Liver (tissue), 9 donors: ENCODE results near the gene SLC9A3. TPM values are rescaled to one million over a fixed set of nuclear protein-coding genes. Genes with fewer than 3 reads are reported as not detected.

Experiments used
- DNase-seq: peaks from one replicate; pipeline ENCODE4 v3.0.0-alpha.2; 2017; ENCODE audit warnings: low spot score
- H3K27ac ChIP-seq, 2 donors: one replicate each; pipeline ENCODE4 v1.7.0; 2013; ENCODE audit warnings: inconsistent platforms in 2 of 2, low read length in 2 of 2, control low read depth in 1 of 2, low read depth in 1 of 2, mild to moderate bottlenecking in 1 of 2
- H3K27me3 ChIP-seq, 4 donors: one replicate each; pipeline versions ENCODE4 v1.6.1 to v1.7.0; 2013; ENCODE audit warnings: low read length in 3 of 4, inconsistent platforms in 1 of 4, mild to moderate bottlenecking in 1 of 4, moderate library complexity in 1 of 4; ENCODE audit not compliant: control insufficient read depth in 4 of 4, insufficient read depth in 4 of 4
- H3K36me3 ChIP-seq, 4 donors: one replicate each; pipeline versions ENCODE4 v1.6.1 to v1.7.0; 2013; ENCODE audit warnings: low read length in 3 of 4, mild to moderate bottlenecking in 3 of 4, low read depth in 1 of 4, moderate library complexity in 1 of 4; ENCODE audit not compliant: control insufficient read depth in 4 of 4, insufficient read depth in 3 of 4
- H3K4me1 ChIP-seq, 4 donors: one replicate each; pipeline versions ENCODE4 v1.6.1 to v1.7.0; 2013; ENCODE audit warnings: low read length in 3 of 4, mild to moderate bottlenecking in 3 of 4, moderate library complexity in 1 of 4; ENCODE audit not compliant: control insufficient read depth in 4 of 4, insufficient read depth in 4 of 4
- H3K4me3 ChIP-seq, 3 donors: one replicate each; pipeline versions ENCODE4 v1.6.1 to v1.7.0; 2013; ENCODE audit warnings: low read length in 3 of 3, control low read depth in 1 of 3, low read depth in 1 of 3, mild to moderate bottlenecking in 1 of 3
- H3K9ac ChIP-seq, 2 donors: one replicate each; pipeline ENCODE4 v1.7.0; 2013; ENCODE audit warnings: low read length in 2 of 2, mild to moderate bottlenecking in 2 of 2, moderate library complexity in 2 of 2, control low read depth in 1 of 2, low read depth in 1 of 2
- H3K9me3 ChIP-seq, 4 donors: one replicate each; pipeline versions ENCODE4 v1.6.1 to v1.7.0; 2013; ENCODE audit warnings: low read length in 3 of 4; ENCODE audit not compliant: control insufficient read depth in 4 of 4
- ATF3 ChIP-seq: IDR thresholded peaks from 2 replicates; pipeline ENCODE4 v1.6.1; 2016; ENCODE audit warnings: antibody characterized with exemption
- CTCF ChIP-seq: fragments of 150-350 bp; IDR thresholded peaks from 2 replicates; pipeline ENCODE4 v1.5.1; 2017; ENCODE audit warnings: improper control_type of control experiment, low read depth, low read length; ENCODE audit not compliant: missing input control
- EGR1 ChIP-seq, 2 donors: IDR thresholded peaks; 2 replicates each; pipeline ENCODE4 v1.6.1; 2016 to 2018; ENCODE audit warnings: antibody characterized with exemption in 2 of 2, low read depth in 2 of 2
- FOXA1 ChIP-seq: IDR thresholded peaks from 2 replicates; pipeline ENCODE4 v1.6.1; 2016; ENCODE audit warnings: antibody characterized with exemption
- FOXA2 ChIP-seq: IDR thresholded peaks from 2 replicates; pipeline ENCODE4 v1.6.1; 2016; ENCODE audit warnings: antibody characterized with exemption
- GABPA ChIP-seq, 2 donors: IDR thresholded peaks in 1 of 2; conservative IDR thresholded peaks in 1 of 2; 2 replicates each; pipeline ENCODE4 v1.6.1; 2016; ENCODE audit warnings: antibody characterized with exemption in 2 of 2, mild to moderate bottlenecking in 1 of 2, moderate library complexity in 1 of 2
- HNF4A ChIP-seq, 2 donors: conservative IDR thresholded peaks; 2 replicates each; pipeline ENCODE4 v1.6.1; 2016; ENCODE audit warnings: antibody characterized with exemption in 2 of 2, mild to moderate bottlenecking in 2 of 2
- HNF4G ChIP-seq: IDR thresholded peaks from 2 replicates; pipeline ENCODE4 v1.6.1; 2016; ENCODE audit warnings: antibody characterized with exemption
- JUND ChIP-seq, 2 donors: IDR thresholded peaks; 2 replicates each; pipeline ENCODE4 v1.6.1; 2016; ENCODE audit warnings: antibody characterized with exemption in 2 of 2
- MAX ChIP-seq: IDR thresholded peaks from 2 replicates; pipeline ENCODE4 v1.6.1; 2016; ENCODE audit warnings: antibody characterized with exemption
- NR2F2 ChIP-seq: IDR thresholded peaks from 2 replicates; pipeline ENCODE4 v1.6.1; 2016; ENCODE audit warnings: antibody characterized with exemption
- RAD21 ChIP-seq, 2 donors: IDR thresholded peaks; 2 replicates each; pipeline ENCODE4 v1.6.1; 2016; ENCODE audit warnings: antibody characterized with exemption in 2 of 2, mild to moderate bottlenecking in 2 of 2
- REST ChIP-seq: IDR thresholded peaks from 2 replicates; pipeline ENCODE4 v1.6.1; 2016; ENCODE audit warnings: antibody characterized with exemption, mild to moderate bottlenecking
- RXRA ChIP-seq, 2 donors: IDR thresholded peaks; 2 replicates each; pipeline ENCODE4 v1.6.1; 2017 to 2018; ENCODE audit warnings: antibody characterized with exemption in 2 of 2, mild to moderate bottlenecking in 1 of 2
- SP1 ChIP-seq: IDR thresholded peaks from 2 replicates; pipeline ENCODE4 v1.6.1; 2018; ENCODE audit warnings: antibody characterized with exemption, mild to moderate bottlenecking
- TAF1 ChIP-seq: conservative IDR thresholded peaks from 2 replicates; pipeline ENCODE4 v1.6.1; 2016; ENCODE audit warnings: antibody characterized with exemption, mild to moderate bottlenecking
- YY1 ChIP-seq: IDR thresholded peaks from 2 replicates; pipeline ENCODE4 v1.6.1; 2016; ENCODE audit warnings: antibody characterized with exemption, mild to moderate bottlenecking
- ZBTB33 ChIP-seq: IDR thresholded peaks from 2 replicates; pipeline ENCODE4 v1.6.1; 2016; ENCODE audit warnings: antibody characterized with exemption
- WGBS: extraction: QIAGEN DNeasy Blood & Tissue Kit; methylation state at CpG from one replicate; pipeline ENCODE4 v1.1.7; 2013; 5-methylcytosine and 5-hydroxymethylcytosine counted together
- polyA plus RNA-seq, 2 donors: library from polyadenylated mRNA; stranded (reverse) in 1 of 2; unstranded in 1 of 2; fragments of 200-250 nt in 1 of 2; fragments of >200 nt in 1 of 2; fragmentation: Nextera tagmentation in 1 of 2; extraction: Ambion mirVana in 1 of 2; gene quantifications; one replicate each; pipeline versions ENCODE4 v1.2.1 to v1.2.3, GENCODE V29; 2013 to 2015
- total RNA-seq, 2 donors: library from RNA; depleted of rRNA; stranded (reverse); fragments of >200 nt; gene quantifications; one replicate each; pipeline ENCODE4 v1.2.3, GENCODE V29; 2014
- donor health status: healthy.
- donor health status: healthy.
- donor health status: healthy.
- donor health status: healthy.
- donor health status: healthy.

SLC9A3 gene
- total and polyA plus RNA-seq, 4 donors, result 0.31 to 1.0 (median 0.67) TPM

GRCh38 chr5:464446-464842, 59.8 kb downstream of the SLC9A3 start:
- no peak overlapping the region for H3K27ac ChIP-seq
- no peak for TF ChIP-seq ZBTB33
- no peak for TF ChIP-seq SP1
- TF ChIP-seq TAF1, result no peak
- no peak for TF ChIP-seq GABPA (IDR thresholded peaks at IDR 0.05 in 1 of 2, conservative IDR thresholded peaks at IDR 0.05 in 1 of 2)
- no peak for TF ChIP-seq RXRA (IDR thresholded peaks at IDR 0.05)
- TF ChIP-seq HNF4A (conservative IDR thresholded peaks at IDR 0.05), result no peak
- no peak for TF ChIP-seq YY1
- no peak for TF ChIP-seq FOXA2
- TF ChIP-seq REST, result no peak
- TF ChIP-seq CTCF, result no peak
- TF ChIP-seq EGR1 (IDR thresholded peaks at IDR 0.05; ENCODE audit: low read depth in 2 of 2), result no peak
- TF ChIP-seq FOXA1, result no peak
- no peak for TF ChIP-seq NR2F2
- TF ChIP-seq MAX, result no peak
- TF ChIP-seq ATF3, result no peak
- no peak for TF ChIP-seq JUND (IDR thresholded peaks at IDR 0.05)
- no peak for TF ChIP-seq RAD21 (IDR thresholded peaks at IDR 0.05)
- DNase-seq, result no peak
- no peak overlapping the region for H3K9ac ChIP-seq
- no peaks in the 10 kb centered on the region for H3K9me3 ChIP-seq
- WGBS, result 95% methylated on average over 19 of the region's 19 CpGs
- no peaks in the 10 kb centered on the region for H3K4me1 ChIP-seq
- no peaks in the 10 kb centered on the region for H3K27me3 ChIP-seq
- peaks cover 11 to 58% (median 27%) of the 10 kb centered on the region in 4 donors for H3K36me3 ChIP-seq
- no peak overlapping the region for H3K4me3 ChIP-seq

- Histone ChIP-seq H3K27me3 (no peaks in the 10 kb centered on the region), H3K27ac (no peak overlapping the region), H3K9ac (no peak overlapping the region), H3K9me3 (no peaks in the 10 kb centered on the region), H3K36me3 (peaks cover 12 to 60% (median 27%) of the 10 kb centered on the region in 4 donors), H3K4me1 (no peaks in the 10 kb centered on the region), H3K4me3 (no peak overlapping the region)
- WGBS, result 83% methylated on average over 18 of the region's 18 CpGs
- DNase-seq, result no peak
- no peak for TF ChIP-seq ZBTB33
- TF ChIP-seq HNF4G, result no peak
- TF ChIP-seq CTCF, result no peak
Measured at GRCh38 chr5:463952-464351, 60.3 kb downstream of the SLC9A3 start.
